B cell (primary cell): ENCODE data around the gene ABCA4. TPM values are rescaled to one million over a fixed set of nuclear protein-coding genes. Genes with fewer than 3 reads are reported as not detected.

Source experiments
- ATAC-seq: fragments of 200-7000 bp; cut with Tn5 transposase; one replicate; pipeline ENCODE4 v1.10.0; 2021; ENCODE audit warnings: low read depth, mild to moderate bottlenecking, moderate number of reproducible peaks, moderate library complexity
- CTCF ChIA-PET: fragments of 350-600 bp; sonication (Branson Sonifier 250); formaldehyde crosslinking; loops from one replicate; lab custom pipeline; 2021; ENCODE audit warnings: antibody characterized with exemption, inconsistent platforms; lab: Charles Lee
- POLR2A ChIA-PET: fragments of 350-600 bp; sonication (Branson Sonifier 250); formaldehyde crosslinking; loops from one replicate; lab custom pipeline; 2021; ENCODE audit warnings: antibody characterized with exemption; lab: Charles Lee
- DNase-seq: peaks from one replicate; pipeline ENCODE4 v3.0.0; 2013
- H2AFZ ChIP-seq: 2 replicates; pipeline ENCODE4 v1.6.1; 2012; ENCODE audit warnings: mild to moderate bottlenecking, low read depth, low read length; ENCODE audit not compliant: insufficient read depth, poor library complexity, severe bottlenecking
- H3K27ac ChIP-seq, 2 donors: 1 replicate in 1 of 2; 2 replicates in 1 of 2; pipeline ENCODE4 v1.5.1; 2012 to 2013; ENCODE audit warnings: low read length in 2 of 2, mild to moderate bottlenecking in 2 of 2, moderate library complexity in 1 of 2
- H3K27me3 ChIP-seq, 4 experiments: fragments of 200-600 bp in 1 of 4; sonication (generic) in 1 of 4; replicated peaks in 1 of 4; 1 replicate in 2 of 4; 2 replicates in 2 of 4; pipeline versions ENCODE4 v1.6.1 to v1.7.0; 2013 to 2016; ENCODE audit warnings: low read length in 3 of 4, mild to moderate bottlenecking in 2 of 4, mixed read lengths in 1 of 4, moderate library complexity in 1 of 4; ENCODE audit not compliant: insufficient read depth in 4 of 4, control insufficient read depth in 3 of 4; ENCODE audit errors: control extremely low read depth in 1 of 4
- H3K36me3 ChIP-seq, 2 experiments: replicated peaks in 1 of 2; 1 replicate in 1 of 2; 2 replicates in 1 of 2; pipeline versions ENCODE4 v1.6.1 to v1.7.1; 2013; ENCODE audit warnings: low read length in 1 of 2; ENCODE audit not compliant: insufficient read depth in 2 of 2, control insufficient read depth in 1 of 2; ENCODE audit errors: control extremely low read depth in 1 of 2, extremely low read depth in 1 of 2
- H3K4me1 ChIP-seq, 2 donors: fragments of 200-600 bp in 1 of 2; sonication (generic) in 1 of 2; 1 replicate in 1 of 2; 2 replicates in 1 of 2; pipeline versions ENCODE4 v1.5.1 to v1.6.1; 2013 to 2017; ENCODE audit warnings: low read length in 2 of 2; ENCODE audit not compliant: control insufficient read depth in 2 of 2, insufficient read depth in 2 of 2
- H3K4me2 ChIP-seq: replicated peaks from 2 replicates; pipeline ENCODE3; 2012; ENCODE audit warnings: mild to moderate bottlenecking, low read depth, low read length; ENCODE audit not compliant: poor library complexity, severe bottlenecking
- H3K4me3 ChIP-seq, 5 experiments: fragments of 200-600 bp in 1 of 5; sonication (generic) in 1 of 5; 1 replicate in 3 of 5; 2 replicates in 2 of 5; pipeline versions ENCODE4 v1.5.1 to v1.7.0; 2011 to 2016; ENCODE audit warnings: low read length in 4 of 5, mild to moderate bottlenecking in 4 of 5, low read depth in 2 of 5, control low read depth in 1 of 5, moderate library complexity in 1 of 5; ENCODE audit not compliant: insufficient read depth in 1 of 5; ENCODE audit errors: control extremely low read depth in 1 of 5, extremely low read depth in 1 of 5
- H3K79me2 ChIP-seq: fragments of 200-600 bp; sonication (generic); one replicate; pipeline ENCODE4 v1.6.0; 2016; ENCODE audit warnings: low read length; ENCODE audit not compliant: control insufficient read depth, insufficient read depth
- H3K9ac ChIP-seq: fragments of 200-600 bp; sonication (generic); 2 replicates; pipeline ENCODE4 v1.6.1; 2017; ENCODE audit warnings: mild to moderate bottlenecking, low read length, moderate library complexity
- H3K9me3 ChIP-seq, 3 donors: one replicate each; pipeline versions ENCODE4 v1.6.1 to v1.7.1; 2013; ENCODE audit warnings: low read length in 2 of 3; ENCODE audit not compliant: control insufficient read depth in 2 of 3, insufficient read depth in 1 of 3; ENCODE audit errors: control extremely low read depth in 1 of 3
- H4K20me1 ChIP-seq: 2 replicates; pipeline ENCODE4 v1.6.0; 2012; ENCODE audit warnings: mild to moderate bottlenecking, low read length; ENCODE audit not compliant: insufficient read depth, control insufficient read depth, poor library complexity, severe bottlenecking
- H3K27ac Mint-ChIP-seq: one replicate; pipeline ENCODE4 v1.8.0; 2021; ENCODE audit warnings: mixed read lengths
- H3K27me3 Mint-ChIP-seq: one replicate; pipeline ENCODE4 v1.8.0; 2021; ENCODE audit warnings: mixed read lengths
- H3K4me1 Mint-ChIP-seq: one replicate; pipeline ENCODE4 v1.8.0; 2021; ENCODE audit warnings: mixed read lengths
- H3K4me3 Mint-ChIP-seq: one replicate; pipeline ENCODE4 v1.8.0; 2021; ENCODE audit warnings: mixed read lengths
- H3K9me3 Mint-ChIP-seq: one replicate; pipeline ENCODE4 v1.8.0; 2022; ENCODE audit warnings: mixed read lengths; ENCODE audit not compliant: insufficient read depth
- EZH2 ChIP-seq: IDR thresholded peaks from 2 replicates; pipeline ENCODE4 v1.6.1; 2012; ENCODE audit warnings: borderline replicate concordance, low read depth, mild to moderate bottlenecking, moderate library complexity, low read length; ENCODE audit not compliant: insufficient read depth, poor library complexity, severe bottlenecking
- WGBS: methylation state at CpG from one replicate; pipeline ENCODE4 v1.1.5; 2013; ENCODE audit warnings: missing lambda C conversion rate; ENCODE audit not compliant: insufficient coverage; 5-methylcytosine and 5-hydroxymethylcytosine counted together
- intact Hi-C: fragments of 100-400 bp; cut with micrococcal nuclease; formaldehyde crosslinking; loops from one replicate; pipeline ENCODE4 v1.10.0; 2022
- polyA plus RNA-seq: library from polyadenylated mRNA; depleted of rRNA; stranded (reverse); fragments of >200 nt; gene quantifications from 2 replicates; pipeline ENCODE4 v1.2.3, GENCODE V29; 2012
- total RNA-seq, 2 donors: library from RNA; stranded (reverse); fragments of 120-200 nt in 1 of 2; gene quantifications; 1 replicate in 1 of 2; 2 replicates in 1 of 2; pipeline versions ENCODE4 v1.2.3 to v1.2.4, GENCODE V29; 2013 to 2022
- TF ChIP-seq, protein P1 (sequence below): fragments of 200-600 bp; IDR thresholded peaks from one replicate; pipeline ENCODE4 v1.8.0; 2022; ENCODE audit warnings: antibody characterized with exemption, mild to moderate bottlenecking

ABCA4 gene
- total and polyA plus RNA-seq, 2 donors (not counting 1 experiment from before 2014, with no cell fraction given) = not detected

DNA sequence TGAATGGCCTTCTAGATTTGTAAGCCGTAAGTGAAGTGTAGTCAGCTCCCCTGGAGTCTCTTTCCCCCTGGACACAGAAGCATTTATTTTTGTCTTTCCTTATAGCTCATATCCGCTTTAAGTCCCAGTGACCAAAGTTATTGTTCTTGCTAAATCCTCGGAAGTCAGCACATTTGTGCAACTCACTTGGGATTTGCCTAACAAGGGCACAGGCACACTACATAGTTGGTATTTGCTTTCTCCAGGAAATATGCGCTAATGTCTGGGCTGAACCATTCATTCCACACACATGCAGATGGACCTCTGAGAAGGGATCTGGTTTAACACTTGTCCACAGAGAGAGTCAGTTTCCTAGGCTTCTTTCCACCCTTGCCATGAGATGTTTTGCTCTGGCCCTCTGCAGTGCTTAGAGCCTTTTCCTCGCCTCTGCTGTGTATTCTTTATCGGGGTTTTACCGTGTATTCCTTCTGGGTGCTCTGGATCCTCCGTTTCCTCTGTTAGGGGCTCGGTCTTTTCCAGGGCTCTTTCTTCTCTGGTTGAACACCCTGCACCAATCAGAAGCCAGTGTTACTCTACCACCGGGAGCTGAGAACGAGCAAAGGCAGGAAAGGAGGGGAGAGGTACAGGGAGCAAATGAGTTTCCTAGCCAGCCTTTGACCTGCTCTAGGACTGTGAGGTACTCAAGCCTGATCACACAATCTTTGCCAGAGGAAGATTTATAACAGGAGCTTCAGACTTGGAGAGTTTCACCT lies 72.4 kb downstream of the ABCA4 start:
- intact Hi-C loops = loop anchor here (5.0 kb wide), 1 partner anchor 759 kb away; no protein-coding TSS in a partner anchor
- H3K79me2 ChIP-seq = no peaks in the 10 kb centered on the region
- no peaks in the 10 kb centered on the region for H4K20me1 ChIP-seq
- 98% methylated on average over 11 of the region's 11 CpGs for WGBS
- peaks cover 7% of the 10 kb centered on the region for H3K4me1 Mint-ChIP-seq
- H3K4me3 ChIP-seq = no peak overlapping the region
- no peaks in the 10 kb centered on the region for H3K36me3 ChIP-seq
- H3K4me2 ChIP-seq = no peak overlapping the region
- ChIA-PET CTCF (interaction anchor here (0.6 to 1.7 kb wide), 4 partner anchors 9 to 1620 kb away, joined by 3 to 4 read pairs (median 3); no protein-coding TSS in a partner anchor), POLR2A (no interaction called here)
- DNase-seq = no peak
- H3K4me1 ChIP-seq = no peaks in the 10 kb centered on the region
- H3K4me3 Mint-ChIP-seq = no peak overlapping the region
- peaks cover 22% of the 10 kb centered on the region for H3K27me3 Mint-ChIP-seq
- TF ChIP-seq EZH2 = no peak
- TF ChIP-seq, protein P1, sequence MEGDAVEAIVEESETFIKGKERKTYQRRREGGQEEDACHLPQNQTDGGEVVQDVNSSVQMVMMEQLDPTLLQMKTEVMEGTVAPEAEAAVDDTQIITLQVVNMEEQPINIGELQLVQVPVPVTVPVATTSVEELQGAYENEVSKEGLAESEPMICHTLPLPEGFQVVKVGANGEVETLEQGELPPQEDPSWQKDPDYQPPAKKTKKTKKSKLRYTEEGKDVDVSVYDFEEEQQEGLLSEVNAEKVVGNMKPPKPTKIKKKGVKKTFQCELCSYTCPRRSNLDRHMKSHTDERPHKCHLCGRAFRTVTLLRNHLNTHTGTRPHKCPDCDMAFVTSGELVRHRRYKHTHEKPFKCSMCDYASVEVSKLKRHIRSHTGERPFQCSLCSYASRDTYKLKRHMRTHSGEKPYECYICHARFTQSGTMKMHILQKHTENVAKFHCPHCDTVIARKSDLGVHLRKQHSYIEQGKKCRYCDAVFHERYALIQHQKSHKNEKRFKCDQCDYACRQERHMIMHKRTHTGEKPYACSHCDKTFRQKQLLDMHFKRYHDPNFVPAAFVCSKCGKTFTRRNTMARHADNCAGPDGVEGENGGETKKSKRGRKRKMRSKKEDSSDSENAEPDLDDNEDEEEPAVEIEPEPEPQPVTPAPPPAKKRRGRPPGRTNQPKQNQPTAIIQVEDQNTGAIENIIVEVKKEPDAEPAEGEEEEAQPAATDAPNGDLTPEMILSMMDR = no peak
- ATAC-seq = no peak
- no peaks in the 10 kb centered on the region for H3K9me3 Mint-ChIP-seq
- no peak overlapping the region for H3K9ac ChIP-seq
- H3K9me3 ChIP-seq = no peaks in the 10 kb centered on the region
- no peak overlapping the region for H2AFZ ChIP-seq
- H3K27me3 ChIP-seq = peaks cover 0 to 16% (median 2%) of the 10 kb centered on the region in 4 experiments
- H3K27ac ChIP-seq = no peak overlapping the region
- no peak overlapping the region for H3K27ac Mint-ChIP-seq

DNA sequence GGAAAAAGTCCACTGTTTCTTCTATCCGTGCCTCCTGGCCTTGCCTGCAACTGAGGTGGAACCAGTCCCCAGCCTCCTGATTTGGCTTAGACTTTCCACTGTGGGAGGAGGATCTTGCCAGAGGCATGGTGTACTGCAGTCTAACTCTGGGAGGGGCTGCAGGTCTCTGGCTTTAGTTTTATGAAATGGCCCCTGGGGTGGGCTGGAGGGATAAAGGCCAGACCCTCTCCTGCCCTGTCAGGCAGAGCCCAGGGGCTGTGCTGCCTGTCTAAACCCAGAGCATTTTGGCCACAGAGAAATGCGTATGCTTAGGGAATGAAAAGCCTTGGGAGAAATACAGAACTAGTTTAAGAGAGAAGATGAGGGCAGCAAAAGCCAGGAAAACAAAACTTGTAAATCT lies 73.0 kb downstream of the ABCA4 start:
- ATAC-seq (no peak), DNase-seq (no peak)
- Mint-ChIP-seq H3K9me3 (no peaks in the 10 kb centered on the region), H3K4me1 (peaks cover 7% of the 10 kb centered on the region), H3K27ac (no peak overlapping the region), H3K27me3 (peaks cover 22% of the 10 kb centered on the region), H3K4me3 (no peak overlapping the region)
- no peak overlapping the region for H3K4me3 ChIP-seq
- H3K4me1 ChIP-seq = no peaks in the 10 kb centered on the region
- H2AFZ ChIP-seq = no peak overlapping the region
- ChIA-PET CTCF (interaction anchor here (0.7 to 1.7 kb wide), 4 partner anchors 8 to 14 kb away, joined by 3 to 4 read pairs (median 3); no protein-coding TSS in a partner anchor), POLR2A (no interaction called here)
- H3K27me3 ChIP-seq = peaks cover 0 to 19% (median 2%) of the 10 kb centered on the region in 4 experiments
- intact Hi-C loops = loop anchor here (5.0 kb wide), 1 partner anchor 759 kb away; no protein-coding TSS in a partner anchor
- H4K20me1 ChIP-seq = no peaks in the 10 kb centered on the region
- H3K27ac ChIP-seq = no peak overlapping the region
- 96% methylated on average over 2 of the region's 2 CpGs for WGBS
- TF ChIP-seq, protein P1 = no peak
- TF ChIP-seq EZH2 = no peak
- H3K79me2 ChIP-seq = no peaks in the 10 kb centered on the region
- H3K36me3 ChIP-seq = no peaks in the 10 kb centered on the region
- H3K9ac ChIP-seq = no peak overlapping the region
- no peak overlapping the region for H3K4me2 ChIP-seq
- no peaks in the 10 kb centered on the region for H3K9me3 ChIP-seq
